Neural cell (in vitro differentiated cells): ENCODE results near the gene CARD9. TPM values are rescaled to one million over a fixed set of nuclear protein-coding genes. Genes with fewer than 3 reads are reported as not detected.

Experiments
- H2AFZ ChIP-seq: fragments of 200-600, 300-800 bp; sonication (generic), shearing (Covaris generic); 2 replicates; pipeline ENCODE4 v1.6.0; 2014; ENCODE audit warnings: low read depth, mild to moderate bottlenecking, antibody characterized with exemption, low read length, moderate library complexity
- H3F3A ChIP-seq: fragments of 200-600 bp; shearing (Covaris generic); 2 replicates; pipeline ENCODE4 v1.6.1; 2016; ENCODE audit warnings: mild to moderate bottlenecking, moderate library complexity, mixed read lengths, antibody characterized with exemption, low read length; ENCODE audit not compliant: insufficient read depth, poor library complexity, severe bottlenecking
- H3K27ac ChIP-seq: fragments of 200-600, 300-800 bp; sonication (generic), shearing (Covaris generic); 2 replicates; pipeline ENCODE4 v1.5.1; 2014; ENCODE audit warnings: mild to moderate bottlenecking, low read length, moderate library complexity
- H3K27me3 ChIP-seq: fragments of 300-800, 200-600 bp; sonication (generic), shearing (Covaris generic); 2 replicates; pipeline ENCODE4 v1.6.0; 2014; ENCODE audit warnings: mild to moderate bottlenecking, low read depth, low read length, moderate library complexity; ENCODE audit not compliant: insufficient read depth
- H3K36me3 ChIP-seq: fragments of 300-800, 200-600 bp; sonication (generic), shearing (Covaris generic); 2 replicates; pipeline ENCODE4 v1.5.1; 2014; ENCODE audit warnings: mild to moderate bottlenecking, antibody characterized with exemption, low read length, moderate library complexity; ENCODE audit not compliant: insufficient read depth
- H3K4me2 ChIP-seq: fragments of 300-800, 200-600 bp; sonication (generic), shearing (Covaris generic); 2 replicates; pipeline ENCODE4 v1.6.0; 2014; ENCODE audit warnings: mild to moderate bottlenecking, low read length
- H3K4me3 ChIP-seq: fragments of 300-800, 200-600 bp; sonication (generic), shearing (Covaris generic); 2 replicates; pipeline ENCODE4 v1.5.1; 2014; ENCODE audit warnings: mild to moderate bottlenecking, low read length, moderate library complexity
- H3K79me2 ChIP-seq: fragments of 200-600 bp; shearing (Covaris generic); replicated peaks from 2 replicates; pipeline ENCODE4 v1.6.0; 2014; ENCODE audit warnings: mild to moderate bottlenecking, low read length, moderate library complexity; ENCODE audit not compliant: insufficient read depth
- H3K9ac ChIP-seq: fragments of 300-800, 200-600 bp; sonication (generic), shearing (Covaris generic); 2 replicates; pipeline ENCODE4 v1.6.1; 2016; ENCODE audit warnings: mild to moderate bottlenecking, low read length, mixed read lengths
- H3K9me2 ChIP-seq: fragments of 200-600 bp; shearing (Covaris generic); 2 replicates; pipeline ENCODE4 v1.6.1; 2016; ENCODE audit warnings: mild to moderate bottlenecking, low read length, mixed read lengths; ENCODE audit not compliant: insufficient read depth
- H3K9me3 ChIP-seq: fragments of 200-600, 300-800 bp; sonication (generic), shearing (Covaris generic); 2 replicates; pipeline ENCODE4 v1.6.1; 2016; ENCODE audit warnings: mild to moderate bottlenecking, mixed run types, low read length, moderate library complexity, mixed read lengths
- H4K20me1 ChIP-seq: fragments of 200-600 bp; shearing (Covaris generic); 2 replicates; pipeline ENCODE4 v1.6.1; 2016; ENCODE audit warnings: mild to moderate bottlenecking, mixed run types; ENCODE audit not compliant: insufficient read depth
- CTCF ChIP-seq: fragments of 450-650 bp; IDR thresholded peaks from 2 replicates; pipeline ENCODE4 v1.5.1; 2014; ENCODE audit warnings: antibody characterized with exemption, mild to moderate bottlenecking, moderate library complexity; ENCODE audit not compliant: poor library complexity, severe bottlenecking
- EP300 ChIP-seq: fragments of 450-650 bp; conservative IDR thresholded peaks from 2 replicates; pipeline ENCODE4 v1.6.1; 2014; ENCODE audit warnings: antibody characterized with exemption, mild to moderate bottlenecking, moderate library complexity; ENCODE audit not compliant: poor library complexity, severe bottlenecking
- EZH2 ChIP-seq: fragments of 200-600, 300-800 bp; shearing (Covaris generic), sonication (generic); IDR thresholded peaks from 2 replicates; pipeline ENCODE4 v1.6.1; 2014; ENCODE audit warnings: antibody characterized with exemption, low read length, borderline replicate concordance, mild to moderate bottlenecking; ENCODE audit not compliant: insufficient read depth, poor library complexity, severe bottlenecking
- MXI1 ChIP-seq: fragments of 450-650 bp; conservative IDR thresholded peaks from 2 replicates; pipeline ENCODE4 v1.6.1; 2014; ENCODE audit warnings: antibody characterized with exemption, mild to moderate bottlenecking; ENCODE audit not compliant: poor library complexity, severe bottlenecking
- POLR2AphosphoS5 ChIP-seq: IDR thresholded peaks from 2 replicates; pipeline ENCODE4 v1.6.1; 2012
- RAD21 ChIP-seq: fragments of 450-650 bp; conservative IDR thresholded peaks from 2 replicates; pipeline ENCODE4 v1.6.1; 2014; ENCODE audit warnings: antibody characterized with exemption, mild to moderate bottlenecking, moderate library complexity
- REST ChIP-seq: IDR thresholded peaks from 2 replicates; pipeline ENCODE4 v1.6.1; 2012; ENCODE audit warnings: borderline replicate concordance
- SMC3 ChIP-seq: fragments of 450-650 bp; conservative IDR thresholded peaks from 2 replicates; pipeline ENCODE4 v1.6.1; 2014; ENCODE audit warnings: antibody characterized with exemption, mild to moderate bottlenecking, moderate library complexity; ENCODE audit not compliant: poor library complexity
- TAF1 ChIP-seq: IDR thresholded peaks from 2 replicates; pipeline ENCODE4 v1.6.1; 2012; ENCODE audit warnings: low read depth
- polyA plus RNA-seq: library from polyadenylated mRNA; depleted of rRNA; stranded (reverse); fragments of >200 nt; gene quantifications from 2 replicates; pipeline ENCODE4 v1.2.3, GENCODE V29; 2014

The CARD9 gene
- polyA plus RNA-seq, 1 donor from 2014 or later, result 0.77 TPM

- no peaks in the 10 kb centered on the region for H3K36me3 ChIP-seq
- H3K4me2 ChIP-seq, result no peak overlapping the region
- H3K9me3 ChIP-seq, result peaks cover 5% of the 10 kb centered on the region
- no peak overlapping the region for H3K27ac ChIP-seq
- H3F3A ChIP-seq, result no peaks in the 10 kb centered on the region
- H3K9ac ChIP-seq, result no peak overlapping the region
- H4K20me1 ChIP-seq, result no peaks in the 10 kb centered on the region
- TF ChIP-seq EZH2 (no peak), EP300 (no peak), REST (no peak), MXI1 (no peak), CTCF (no peak)
- H3K27me3 ChIP-seq, result no peaks in the 10 kb centered on the region
- no peak overlapping the region for H3K4me3 ChIP-seq
- H3K9me2 ChIP-seq, result no peaks in the 10 kb centered on the region
- H2AFZ ChIP-seq, result no peak overlapping the region
- H3K79me2 ChIP-seq, result no peaks in the 10 kb centered on the region
These were observed 58.5 kb downstream of the CARD9 start for GRCh38 chr9:136314944-136315343.

GRCh38 chr9:136314056-136314416, 59.4 kb downstream of the CARD9 start:
- Histone ChIP-seq H3K36me3 (no peaks in the 10 kb centered on the region), H3K4me2 (no peak overlapping the region)
- TF ChIP-seq EZH2 (no peak), REST (no peak), SMC3 (no peak), MXI1 (no peak), TAF1 (no peak), CTCF (no peak), RAD21 (no peak), EP300 (no peak), POLR2AphosphoS5 (no peak)

More at GRCh38 chr9:136314056-136314416, 59.4 kb downstream of the CARD9 start:
- Histone ChIP-seq H3K27me3 (no peaks in the 10 kb centered on the region), H3K9me3 (peaks cover 5% of the 10 kb centered on the region), H4K20me1 (no peaks in the 10 kb centered on the region), H3K9me2 (no peaks in the 10 kb centered on the region), H3K79me2 (no peaks in the 10 kb centered on the region), H3K4me3 (no peak overlapping the region), H3K9ac (no peak overlapping the region), H3K27ac (no peak overlapping the region), H3F3A (no peaks in the 10 kb centered on the region), H2AFZ (no peak overlapping the region)
